T-helper 22 cell (primary cell): ENCODE data around the gene NISCH.

Source experiments
- DNase-seq: peaks from one replicate; pipeline ENCODE4 v3.0.0-alpha.2; 2020; ENCODE audit warnings: low read depth

The NISCH gene

GRCh38 chr3:52435246-52436101 lies 19.9 kb upstream of the NISCH start:
- DNase-seq, result no peak

GRCh38 chr3:52436500-52437149 lies 18.8 kb upstream of the NISCH start:
- no peak for DNase-seq

- DNase-seq, result no peak
Measured at GRCh38 chr3:52437326-52438103, 17.9 kb upstream of the NISCH start.

- no peak for DNase-seq
Measured at GRCh38 chr3:52438104-52438376, 17.4 kb upstream of the NISCH start.

GRCh38 chr3:52438579-52439425 lies 16.6 kb upstream of the NISCH start:
- DNase-seq, result no peak

GRCh38 chr3:52439426-52440248 lies 15.8 kb upstream of the NISCH start:
- DNase-seq, result no peak

- DNase-seq, result no peak
Measured at GRCh38 chr3:52440249-52440551, 15.2 kb upstream of the NISCH start.

- no peak for DNase-seq
Measured at GRCh38 chr3:52440671-52441070, 14.7 kb upstream of the NISCH start.

GRCh38 chr3:52441091-52441771 lies 14.2 kb upstream of the NISCH start:
- no peak for DNase-seq

- no peak for DNase-seq
Measured at GRCh38 chr3:52441772-52442332, 13.6 kb upstream of the NISCH start.

- DNase-seq, result no peak
Measured at GRCh38 chr3:52442409-52443267, 12.8 kb upstream of the NISCH start.

GRCh38 chr3:52443268-52443610 lies 12.2 kb upstream of the NISCH start:
- DNase-seq, result no peak

GRCh38 chr3:52443791-52444687 lies 11.4 kb upstream of the NISCH start:
- no peak for DNase-seq

GRCh38 chr3:52444860-52445793 lies 10.3 kb upstream of the NISCH start, which contains the start of gene SEMA3G:
Gene SEMA3G (minus strand): TSS chr3:52445103. CDS start chr3:52445027, 76 bp downstream.
- DNase-seq, result peak; percentile 63

- DNase-seq, result no peak
Measured at GRCh38 chr3:52446042-52446441, 9.4 kb upstream of the NISCH start.

GRCh38 chr3:52446631-52447511 lies 8.5 kb upstream of the NISCH start:
- DNase-seq, result peak; percentile 40
